Inferior parietal cortex (tissue), 1 donor: ENCODE data around the gene RRP1.
"Not testable (repeated sequence)": the region's sequence is repeated elsewhere in the genome, so short reads cannot be mapped to it uniquely, and the experiment has no call there.

Experiments used
- DNase-seq: peaks from one replicate; pipeline ENCODE4 v3.0.0-alpha.2; 2016; ENCODE audit errors: extremely low spot score

RRP1 gene

GRCh38 chr21:43836616-43837015 is 47.2 kb downstream of the RRP1 start:
- no peak for DNase-seq

DNA sequence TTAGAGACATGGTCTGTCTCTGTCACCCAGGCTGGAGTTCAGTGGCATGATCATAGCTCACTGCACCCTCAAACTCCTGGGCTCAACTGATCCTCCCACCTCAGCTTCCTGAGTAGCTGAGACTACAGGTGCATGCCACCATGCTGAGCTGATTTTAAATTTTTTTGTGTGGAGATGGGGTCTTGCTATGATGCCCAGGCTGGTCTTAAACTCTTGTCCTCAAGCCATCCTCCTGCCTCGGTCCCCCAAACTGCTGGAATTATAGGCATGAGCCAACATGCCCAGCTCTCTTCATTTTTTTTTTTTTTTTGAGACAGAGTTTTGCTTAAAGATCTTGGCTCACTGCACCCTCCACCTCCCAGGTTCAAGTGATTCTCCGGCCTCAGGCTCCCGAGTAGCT is 50.9 kb downstream of the RRP1 start:
- DNase-seq, result no peak

DNA sequence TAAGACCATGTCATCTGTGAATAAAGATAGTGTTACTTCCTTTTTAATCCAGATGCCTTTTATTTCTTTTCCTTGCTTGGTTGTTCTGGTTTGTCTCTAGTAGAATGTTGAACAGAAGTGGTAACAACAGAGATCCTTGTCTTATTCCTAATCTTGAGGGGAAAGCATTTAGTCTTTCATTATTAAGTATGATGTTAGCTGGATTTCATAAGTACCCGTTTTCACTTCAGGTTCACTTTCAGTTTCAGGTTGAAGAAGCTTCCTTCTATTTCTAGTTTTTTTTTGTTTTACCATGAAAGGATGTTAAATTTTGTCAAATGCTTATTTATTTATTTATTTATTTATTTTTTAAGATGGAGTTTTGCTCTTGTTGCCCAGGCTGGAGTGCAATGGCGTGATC is 53.4 kb downstream of the RRP1 start:
- DNase-seq, result no peak

DNA sequence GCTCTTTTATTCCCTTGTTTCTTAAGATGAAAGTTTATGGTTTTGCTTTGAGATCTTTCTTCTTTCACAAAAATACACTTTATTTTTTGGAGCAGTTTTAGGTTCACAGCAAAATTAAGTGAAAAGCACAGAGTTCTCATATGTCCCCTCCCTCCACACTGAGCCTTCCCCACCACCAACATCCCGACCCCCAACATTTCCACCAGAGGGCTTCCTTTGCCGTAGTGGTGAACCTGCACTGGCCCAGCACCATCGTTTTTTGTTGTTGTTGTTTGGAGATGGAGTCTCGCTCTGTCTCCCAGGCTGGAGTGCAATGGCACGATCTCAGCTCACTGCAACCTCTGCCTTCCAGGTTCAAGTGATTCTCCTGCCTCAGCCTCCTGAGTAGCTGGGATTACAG is 55.5 kb downstream of the RRP1 start:
- not testable (repeated sequence) for DNase-seq

GRCh38 chr21:43845386-43845785 is 56.0 kb downstream of the RRP1 start:
- DNase-seq, result no peak

DNA sequence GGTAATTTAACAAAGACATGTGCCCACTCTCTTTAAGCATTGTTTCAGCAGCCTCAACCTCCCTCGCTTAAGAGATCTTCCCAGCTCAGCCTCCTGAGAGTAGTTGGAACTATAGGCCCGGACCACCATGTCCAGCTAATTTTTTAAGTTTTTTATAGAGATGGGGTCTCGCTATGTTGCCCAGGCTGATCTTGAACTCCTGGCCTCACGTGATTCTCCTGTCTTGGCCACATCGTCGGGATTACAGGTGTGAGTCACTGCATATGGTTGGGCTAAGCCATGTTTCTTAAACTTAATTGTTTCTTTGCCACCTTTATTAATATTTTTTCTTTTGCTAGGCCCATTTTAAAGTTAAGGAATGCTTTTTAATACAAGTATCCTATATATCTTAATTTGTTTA is 57.1 kb downstream of the RRP1 start:
- no peak for DNase-seq

DNA sequence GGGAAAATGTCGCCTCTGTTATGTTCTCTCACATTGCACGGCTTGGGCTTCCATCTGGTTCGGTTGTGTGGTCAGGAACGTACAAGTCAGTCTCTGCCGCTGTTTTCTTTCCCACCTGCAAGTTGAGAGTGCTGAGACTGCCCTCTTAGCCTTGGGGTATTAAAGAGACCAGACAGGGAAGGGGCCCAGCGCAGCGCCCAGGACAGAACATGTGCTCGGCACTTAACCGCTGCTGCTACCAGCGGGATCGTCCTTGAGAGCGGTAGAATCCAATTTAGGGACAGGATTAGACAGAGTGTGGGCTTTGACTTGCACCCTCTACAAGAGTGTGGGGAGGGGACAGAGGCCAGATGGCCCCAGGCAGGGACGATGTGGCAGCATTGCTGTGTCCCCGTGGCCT is 57.9 kb downstream of the RRP1 start:
- DNase-seq, result no peak

- no peak for DNase-seq
Observed at GRCh38 chr21:43848771-43849170, 59.4 kb downstream of the RRP1 start.

GRCh38 chr21:43849532-43850299 is 60.3 kb downstream of the RRP1 start:
- no peak for DNase-seq

GRCh38 chr21:43850728-43851295 is 61.4 kb downstream of the RRP1 start:
- DNase-seq, result no peak

GRCh38 chr21:43851593-43851992 is 62.2 kb downstream of the RRP1 start:
- DNase-seq, result no peak

DNA sequence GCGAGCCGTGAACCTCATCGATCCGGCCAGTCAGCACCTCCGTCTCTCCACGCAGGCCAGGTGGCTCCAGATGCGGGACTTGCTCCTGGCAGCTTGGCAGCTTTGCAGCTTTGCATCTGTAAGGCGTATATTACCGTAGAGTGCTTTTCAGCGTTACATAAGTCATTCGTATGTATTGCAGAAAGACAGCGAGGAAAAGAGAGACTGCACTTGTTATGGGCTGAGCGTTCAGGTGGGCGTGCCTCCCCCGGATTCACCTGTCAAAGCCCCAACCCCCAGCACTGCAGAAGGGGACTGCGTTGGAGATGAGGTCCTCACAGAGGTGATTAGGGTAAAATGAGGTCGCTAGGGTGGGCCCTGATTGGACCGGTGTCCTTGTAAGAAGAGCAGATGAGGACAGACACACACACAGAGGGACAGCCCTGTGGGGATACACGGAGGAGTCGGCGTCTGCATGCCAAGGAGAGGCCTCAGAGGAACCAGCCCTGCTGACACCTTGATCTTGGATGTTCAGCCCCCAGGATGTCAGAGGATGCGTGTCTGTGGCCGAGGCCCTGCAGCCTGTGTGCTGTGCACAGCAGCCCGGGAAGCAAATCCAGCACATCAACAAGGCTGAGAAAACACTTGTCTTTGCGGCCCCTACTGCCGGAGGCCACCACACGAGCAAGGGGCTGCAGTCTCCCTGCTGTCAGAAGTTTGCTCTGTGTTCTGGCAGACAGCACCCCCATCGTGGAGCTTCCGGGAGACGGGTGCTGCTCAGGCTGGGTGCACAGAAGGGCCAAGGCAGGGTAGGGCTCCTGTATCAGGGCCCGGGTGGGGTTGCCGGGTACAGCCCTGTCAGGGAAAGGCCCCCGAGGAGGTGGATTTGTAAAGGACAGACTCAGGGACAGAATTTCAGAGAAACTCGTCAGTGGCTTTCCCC is 64.7 kb downstream of the RRP1 start:
- DNase-seq, result no peak
